ENCODE results near the gene ZNF333. TPM values are rescaled to one million over a fixed set of nuclear protein-coding genes. Genes with fewer than 3 reads are reported as not detected.

The ZNF333 gene
- total RNA-seq, 1 donor = 21.1 TPM

DNA sequence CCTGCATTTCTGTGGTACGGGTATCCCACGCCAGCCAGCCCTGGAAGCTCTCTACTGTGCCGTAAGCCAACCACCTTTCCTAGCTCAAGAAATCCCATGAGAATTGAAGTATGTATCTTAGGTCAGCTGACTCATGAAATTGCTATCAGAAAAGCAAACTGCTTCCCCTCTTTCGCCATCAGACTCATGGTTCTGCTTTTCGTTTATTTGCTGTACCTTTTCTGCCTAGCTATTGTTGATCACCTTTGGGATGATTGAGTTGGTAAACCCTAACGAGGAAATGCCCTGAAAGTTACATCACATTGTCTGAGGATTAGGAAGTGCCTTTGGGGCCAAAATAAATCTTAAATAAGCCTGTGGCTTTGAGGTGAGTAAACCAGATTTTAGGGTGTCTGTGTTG lies 15.1 kb upstream of the ZNF333 start, which contains the start of gene ADGRE3:
TSS of gene ADGRE3 (minus strand) at position 81 of the 400 bp plus-strand sequence. CDS start at position 7, 74 bp downstream.
- no peak within 1 kb of the TSS for H3K4me3 ChIP-seq (ENCODE audit: low read depth, low read length)
- no peak for TF ChIP-seq CTCF (IDR thresholded peaks at IDR 0.05; ENCODE audit: insufficient read depth, low read length)
- DNase-seq (ENCODE audit: low read depth) = peak; percentile 28

- no peak for TF ChIP-seq CTCF (IDR thresholded peaks at IDR 0.05; ENCODE audit: insufficient read depth, low read length)
- DNase-seq (ENCODE audit: low read depth) = no peak
- H3K4me3 ChIP-seq (ENCODE audit: low read depth, low read length) = no peak overlapping the region
Measured at GRCh38 chr19:14676762-14677161, 13.1 kb upstream of the ZNF333 start.

GRCh38 chr19:14677464-14677863 lies 12.4 kb upstream of the ZNF333 start:
- H3K4me3 ChIP-seq (ENCODE audit: low read depth, low read length) = no peak overlapping the region
- DNase-seq (ENCODE audit: low read depth) = no peak
- TF ChIP-seq CTCF (IDR thresholded peaks at IDR 0.05; ENCODE audit: insufficient read depth, low read length) = no peak

DNA sequence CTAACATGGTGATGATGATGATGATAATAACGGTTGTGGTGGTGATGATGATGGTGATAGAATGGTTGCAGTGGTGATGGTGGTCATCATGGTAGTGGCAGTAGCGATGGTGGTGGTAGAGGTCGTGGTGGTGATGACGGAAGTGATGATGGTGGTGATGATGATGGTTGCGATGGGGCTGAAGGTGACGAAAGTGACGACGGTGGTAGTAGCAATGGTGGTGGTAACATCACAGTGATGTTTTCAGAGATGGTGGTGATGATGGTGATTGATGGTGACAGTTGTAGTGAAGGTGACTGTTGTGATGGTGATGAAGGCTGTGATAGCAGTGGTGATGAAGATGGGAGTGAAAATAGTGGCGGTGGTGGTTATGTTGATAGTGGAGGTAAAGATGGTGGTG lies 11.6 kb upstream of the ZNF333 start:
- DNase-seq (ENCODE audit: low read depth) = no peak
- no peak overlapping the region for H3K4me3 ChIP-seq (ENCODE audit: low read depth, low read length)
- no peak for TF ChIP-seq CTCF (IDR thresholded peaks at IDR 0.05; ENCODE audit: insufficient read depth, low read length)

- no peak for DNase-seq (ENCODE audit: low read depth)
- no peak overlapping the region for H3K4me3 ChIP-seq (ENCODE audit: low read depth, low read length)
- no peak for TF ChIP-seq CTCF (IDR thresholded peaks at IDR 0.05; ENCODE audit: insufficient read depth, low read length)
Measured at GRCh38 chr19:14682084-14682483, 7.8 kb upstream of the ZNF333 start.

DNA sequence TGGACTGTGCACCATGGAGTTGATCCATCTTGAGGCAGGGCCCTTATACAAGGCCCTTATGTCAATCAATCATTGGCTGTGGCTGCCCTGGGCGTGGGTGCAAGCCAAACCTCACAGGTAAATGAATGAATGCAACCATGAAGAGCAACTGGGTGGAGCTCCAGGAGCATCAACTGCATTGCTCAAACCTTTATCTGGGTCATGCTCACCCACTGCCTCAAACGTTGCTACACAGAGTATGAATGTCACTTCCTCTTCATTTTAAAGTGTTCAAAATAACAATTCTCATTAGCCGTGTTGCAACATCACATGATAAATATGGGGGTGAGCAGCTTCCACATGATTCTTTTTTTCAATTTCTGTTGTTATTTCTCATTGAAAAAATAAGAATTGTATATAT lies 6.4 kb upstream of the ZNF333 start:
- TF ChIP-seq CTCF (IDR thresholded peaks at IDR 0.05; ENCODE audit: insufficient read depth, low read length) = no peak

GRCh38 chr19:14686411-14686810 lies 3.4 kb upstream of the ZNF333 start:
- H3K4me3 ChIP-seq (ENCODE audit: low read depth, low read length) = no peak overlapping the region
- peak; percentile 25 for DNase-seq (ENCODE audit: low read depth)
- TF ChIP-seq CTCF (IDR thresholded peaks at IDR 0.05; ENCODE audit: insufficient read depth, low read length) = peak; percentile 17

More for the DNA sequence above, 6.4 kb upstream of the ZNF333 start:
- no peak overlapping the region for H3K4me3 ChIP-seq (ENCODE audit: low read depth, low read length)
- no peak for DNase-seq (ENCODE audit: low read depth)

Measured in fibroblast of the aortic adventitia (primary cell).